Calu3 (cell line): ENCODE measurements around the gene MGAT4C. TPM values are rescaled to one million over a fixed set of nuclear protein-coding genes. Genes with fewer than 3 reads are reported as not detected.

ENCODE experiments used
- BruUV-seq: library from RNA; stranded (reverse); fragments of 400-500 nt; replicated peaks from 2 replicates; lab custom pipeline; 2021; lab: Mats Ljungman, UMichigan
- CTCF ChIA-PET: fragments of 300-600 bp; sonication (Branson Sonifier 250); formaldehyde crosslinking; loops from one replicate; lab custom pipeline; 2022; ENCODE audit warnings: antibody characterized with exemption; lab: Charles Lee
- DNase-seq: peaks from one replicate; pipeline ENCODE4 v3.0.0; 2022
- H3K27ac Mint-ChIP-seq: one replicate; pipeline ENCODE4 v1.8.0; 2022; ENCODE audit warnings: mixed read lengths; ENCODE audit not compliant: unreplicated experiment
- H3K27me3 Mint-ChIP-seq: one replicate; pipeline ENCODE4 v1.8.0; 2022; ENCODE audit warnings: mixed read lengths; ENCODE audit not compliant: unreplicated experiment
- H3K36me3 Mint-ChIP-seq: one replicate; pipeline ENCODE4 v1.8.0; 2022; ENCODE audit warnings: mild to moderate bottlenecking, moderate library complexity, mixed read lengths; ENCODE audit not compliant: insufficient read depth, unreplicated experiment
- H3K4me1 Mint-ChIP-seq: one replicate; pipeline ENCODE4 v1.8.0; 2022; ENCODE audit warnings: mild to moderate bottlenecking, low read depth, mixed read lengths; ENCODE audit not compliant: unreplicated experiment
- H3K4me3 Mint-ChIP-seq: one replicate; pipeline ENCODE4 v1.8.0; 2022; ENCODE audit warnings: mild to moderate bottlenecking, low read depth, moderate library complexity, mixed read lengths; ENCODE audit not compliant: unreplicated experiment
- H3K9me3 Mint-ChIP-seq: one replicate; pipeline ENCODE4 v1.8.0; 2022; ENCODE audit warnings: low read depth, mixed read lengths; ENCODE audit not compliant: unreplicated experiment
- CTCF ChIP-seq: fragments of 200-600 bp; IDR thresholded peaks from one replicate; pipeline ENCODE4 v1.8.0; 2022; ENCODE audit warnings: antibody characterized with exemption; ENCODE audit not compliant: unreplicated experiment
- intact Hi-C: fragments of 100-400 bp; cut with micrococcal nuclease; formaldehyde crosslinking; loops from one replicate; pipeline ENCODE4 v1.10.0; 2022; ENCODE audit not compliant: unreplicated experiment
- total RNA-seq: library from RNA; stranded (reverse); gene quantifications from 2 replicates; pipeline ENCODE4 v1.2.3, GENCODE V29; 2022

The MGAT4C gene
- total RNA-seq, 1 experiment from 2014 or later: not detected

DNA sequence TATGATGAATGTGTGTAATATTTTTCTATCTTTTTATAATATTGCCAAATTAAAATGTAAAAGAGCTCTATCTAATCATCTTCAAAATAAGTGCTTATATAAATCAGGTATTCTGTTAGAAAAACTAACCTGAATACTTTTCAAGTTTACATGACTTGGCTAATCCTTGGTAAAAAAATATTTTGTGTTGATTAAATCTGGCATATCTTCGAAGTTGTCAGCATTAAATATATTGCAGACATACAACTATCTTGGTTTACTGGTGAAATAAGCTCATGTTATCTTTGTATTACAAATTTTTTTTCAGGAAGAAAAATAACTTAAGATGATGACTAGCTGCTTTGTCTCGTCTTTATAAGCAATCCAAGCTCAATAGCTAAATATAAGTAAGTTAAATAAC is 39.6 kb downstream of the MGAT4C start:
- intact Hi-C loops: no loop called here
- no peak for DNase-seq
- H3K36me3 Mint-ChIP-seq: no peaks in the 10 kb centered on the region
- no peaks in the 10 kb centered on the region for H3K4me1 Mint-ChIP-seq
- no peak for TF ChIP-seq CTCF
- H3K9me3 Mint-ChIP-seq: peaks cover 4% of the 10 kb centered on the region
- no peak overlapping the region for H3K27ac Mint-ChIP-seq
- no TSS peak for BruUV-seq
- no peaks in the 10 kb centered on the region for H3K27me3 Mint-ChIP-seq
- CTCF ChIA-PET: no interaction called here
- H3K4me3 Mint-ChIP-seq: no peak overlapping the region

GRCh38 chr12:86213012-86213411 is 43.2 kb downstream of the MGAT4C start:
- peaks cover 6% of the 10 kb centered on the region for H3K9me3 Mint-ChIP-seq
- H3K36me3 Mint-ChIP-seq: no peaks in the 10 kb centered on the region
- no peak for DNase-seq
- H3K4me3 Mint-ChIP-seq: no peak overlapping the region
- TF ChIP-seq CTCF: no peak
- H3K27me3 Mint-ChIP-seq: no peaks in the 10 kb centered on the region
- BruUV-seq: no TSS peak
- no peak overlapping the region for H3K27ac Mint-ChIP-seq
- intact Hi-C loops: no loop called here
- CTCF ChIA-PET: interaction anchor here (0.6 kb wide), 1 partner anchor 180 kb away, joined by 3 read pairs; no protein-coding TSS in a partner anchor
- no peaks in the 10 kb centered on the region for H3K4me1 Mint-ChIP-seq

DNA sequence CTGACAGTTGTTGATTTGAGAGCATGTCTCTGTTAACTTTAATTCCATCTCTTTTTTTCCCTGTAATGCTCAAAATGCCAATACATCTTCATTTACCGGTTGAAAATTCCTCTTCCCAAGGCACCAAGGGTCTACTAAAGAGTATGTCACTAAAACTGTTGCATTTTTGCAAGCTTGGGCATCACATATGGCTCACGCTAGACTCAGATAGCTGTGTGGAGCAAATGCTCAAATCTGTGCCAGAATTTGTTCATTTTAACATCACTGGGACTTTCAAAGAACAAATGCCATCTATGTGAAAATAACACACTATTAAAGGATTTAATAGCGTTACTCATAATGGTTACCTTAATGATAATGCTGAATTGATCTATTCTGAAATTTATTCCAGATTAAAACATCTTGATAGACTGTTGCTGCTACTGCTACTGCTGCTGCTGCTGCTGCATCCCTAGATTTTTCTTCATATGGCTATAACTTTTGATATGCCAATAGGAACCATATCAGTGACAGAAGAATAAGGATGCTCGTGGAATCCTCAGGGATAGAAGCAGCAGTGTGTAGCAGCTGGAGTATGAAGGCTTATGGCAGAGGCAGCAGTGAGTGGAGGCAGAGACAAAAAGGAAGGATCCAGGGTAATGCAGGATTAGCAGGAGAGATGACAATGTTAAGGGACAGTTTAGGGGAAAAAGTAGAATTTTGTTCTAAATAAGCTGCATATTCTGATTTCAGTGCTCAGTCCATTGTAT is 57.3 kb downstream of the MGAT4C start:
- TF ChIP-seq CTCF: no peak
- BruUV-seq: no TSS peak
- Mint-ChIP-seq H3K27me3 (no peaks in the 10 kb centered on the region), H3K9me3 (no peaks in the 10 kb centered on the region), H3K27ac (no peak overlapping the region), H3K4me1 (peaks cover 4% of the 10 kb centered on the region), H3K4me3 (no peak overlapping the region), H3K36me3 (no peaks in the 10 kb centered on the region)
- DNase-seq: no peak
- CTCF ChIA-PET: no interaction called here
- intact Hi-C loops: no loop called here

- H3K4me1 Mint-ChIP-seq: peaks cover 8% of the 10 kb centered on the region
- H3K4me3 Mint-ChIP-seq: no peak overlapping the region
- H3K36me3 Mint-ChIP-seq: no peaks in the 10 kb centered on the region
- DNase-seq: no peak
- no TSS peak for BruUV-seq
- intact Hi-C loops: no loop called here
- H3K9me3 Mint-ChIP-seq: no peaks in the 10 kb centered on the region
- CTCF ChIA-PET: no interaction called here
- TF ChIP-seq CTCF: no peak
- H3K27ac Mint-ChIP-seq: no peak overlapping the region
- no peaks in the 10 kb centered on the region for H3K27me3 Mint-ChIP-seq
Observed at GRCh38 chr12:86196465-86196864, 59.7 kb downstream of the MGAT4C start.
